ENCODE measurements around the gene RSPRY1. TPM values are rescaled to one million over a fixed set of nuclear protein-coding genes. Genes with fewer than 3 reads are reported as not detected.

Gene RSPRY1
- total and polyA plus RNA-seq, 2 of the 8 experiments (the other 6 are each of a cell fraction or from before 2014, with no cell fraction given) = 11.5 to 32.5 TPM

- Histone ChIP-seq H3K4me2 (ENCODE audit: insufficient read depth in 1 of 2, low read depth in 2 of 2, low read length in 2 of 2) (no peak overlapping the region), H2BK20ac (ENCODE audit: low read length) (no peak overlapping the region), H2BK12ac (ENCODE audit: low read depth, low read length) (no peak overlapping the region), H3K27me3 (replicated peaks in 1 of 4; ENCODE audit: control insufficient read depth in 3 of 4, extremely low read depth in 1 of 4, insufficient read depth in 3 of 4, low read length in 3 of 4) (no peaks in the 10 kb centered on the region), H2BK15ac (ENCODE audit: low read length) (no peak overlapping the region), H2AFZ (ENCODE audit: low read length) (no peak overlapping the region), H3K23ac (ENCODE audit: insufficient read length) (no peak overlapping the region), H3K4me1 (replicated peaks in 1 of 4; ENCODE audit: control insufficient read depth in 3 of 4, insufficient read depth in 4 of 4, low read length in 3 of 4) (no peaks in the 10 kb centered on the region), H3K79me2 (ENCODE audit: control insufficient read depth in 1 of 2, insufficient read depth in 2 of 2, low read length in 2 of 2) (no peaks in the 10 kb centered on the region), H3K18ac (ENCODE audit: extremely low read depth, low read length) (no peak overlapping the region), H2BK120ac (replicated peaks; ENCODE audit: low read depth, low read length) (no peak overlapping the region), H4K5ac (ENCODE audit: insufficient read length, low read depth, low read length) (no peak overlapping the region), H3K14ac (ENCODE audit: insufficient read length) (no peak overlapping the region), H3K27ac (ENCODE audit: low read depth, low read length) (no peak overlapping the region), H3K56ac (replicated peaks; ENCODE audit: insufficient read length, low read depth, low read length) (no peak overlapping the region), H4K8ac (ENCODE audit: extremely low read depth, insufficient read depth, low read length) (no peak overlapping the region), H2BK5ac (ENCODE audit: low read depth, low read length) (no peak overlapping the region), H3K9me3 (ENCODE audit: insufficient read depth in 2 of 2, low read depth in 1 of 2, low read length in 1 of 2) (no peaks in the 10 kb centered on the region), H3K23me2 (ENCODE audit: low read depth, low read length) (no peaks in the 10 kb centered on the region), H3K9ac (replicated peaks in 1 of 4; ENCODE audit: extremely low read depth in 1 of 4, low read depth in 3 of 4, low read length in 3 of 4) (no peak overlapping the region), H3K79me1 (ENCODE audit: low read depth, low read length) (no peaks in the 10 kb centered on the region), H3K4me3 (ENCODE audit: extremely low read depth in 1 of 4, insufficient read depth in 2 of 4, low read depth in 3 of 4, low read length in 4 of 4) (no peak overlapping the region), H4K20me1 (replicated peaks in 1 of 2; ENCODE audit: control insufficient read depth in 1 of 2, insufficient read depth in 2 of 2, low read length in 2 of 2) (peaks cover 0 to 1% of the 10 kb centered on the region in 2 experiments), H4K91ac (replicated peaks; ENCODE audit: insufficient read length, low read length) (no peak overlapping the region), H3K36me3 (ENCODE audit: control insufficient read depth in 2 of 4, insufficient read depth in 4 of 4, low read length in 3 of 4) (peaks cover 18 to 73% (median 60%) of the 10 kb centered on the region in 4 experiments), H2AK5ac (ENCODE audit: low read depth, low read length) (no peak overlapping the region), H3K4ac (replicated peaks; ENCODE audit: insufficient read length, low read depth, low read length) (no peak overlapping the region)
- 93% methylated on average over 7 of the region's 7 CpGs; no CpG with 5 or more reads in 1 of the 2 experiments for WGBS, 2 experiments (ENCODE audit: extremely low coverage in 1 of 2, insufficient coverage in 1 of 2, insufficient read length in 1 of 2, insufficient replicate concordance in 2 of 2, low coverage in 1 of 2, low lambda C conversion rate in 2 of 2, missing lambda C conversion rate in 1 of 2)
- POLR2A ChIA-PET (ENCODE audit: partially characterized antibody) = no interaction called here
- DNase-seq (ENCODE audit: low read depth in 1 of 2, low spot score in 2 of 2) = no peak
- CTCF ChIA-PET (ENCODE audit: partially characterized antibody) = interaction anchor here (0.7 to 1.9 kb wide), 2 partner anchors 82 to 85 kb away, joined by 4 to 10 read pairs; no protein-coding TSS in a partner anchor
- TF ChIP-seq KDM4A (IDR thresholded peaks at IDR 0.05; ENCODE audit: low read depth, low read length, severe bottlenecking) (no peak), SIX5 (IDR thresholded peaks at IDR 0.05; ENCODE audit: low read depth, low read length) (no peak), CBX5 (IDR thresholded peaks at IDR 0.05; ENCODE audit: low read depth, low read length) (no peak), ATF3 (IDR thresholded peaks at IDR 0.05; ENCODE audit: insufficient read depth, low read depth, low read length) (no peak), RFX5 (IDR thresholded peaks at IDR 0.05; ENCODE audit: borderline replicate concordance, low read depth, low read length) (no peak), SRF (IDR thresholded peaks at IDR 0.05; ENCODE audit: low read depth, low read length) (no peak), GTF2F1 (IDR thresholded peaks at IDR 0.05; ENCODE audit: borderline replicate concordance, low read depth, low read length) (no peak), NANOG (IDR thresholded peaks at IDR 0.05; ENCODE audit: insufficient read depth, low read depth, low read length, poor library complexity, severe bottlenecking) (no peak), ZNF274 (IDR thresholded peaks at IDR 0.05; ENCODE audit: borderline replicate concordance, extremely low read depth, low read length) (no peak)
- TF ChIP-seq, protein P1, sequence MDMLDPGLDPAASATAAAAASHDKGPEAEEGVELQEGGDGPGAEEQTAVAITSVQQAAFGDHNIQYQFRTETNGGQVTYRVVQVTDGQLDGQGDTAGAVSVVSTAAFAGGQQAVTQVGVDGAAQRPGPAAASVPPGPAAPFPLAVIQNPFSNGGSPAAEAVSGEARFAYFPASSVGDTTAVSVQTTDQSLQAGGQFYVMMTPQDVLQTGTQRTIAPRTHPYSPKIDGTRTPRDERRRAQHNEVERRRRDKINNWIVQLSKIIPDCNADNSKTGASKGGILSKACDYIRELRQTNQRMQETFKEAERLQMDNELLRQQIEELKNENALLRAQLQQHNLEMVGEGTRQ (IDR thresholded peaks at IDR 0.05; ENCODE audit: low read length) = no peak
- no peak for FAIRE-seq
Observed at GRCh38 chr16:57166951-57167350, 19.2 kb upstream of the RSPRY1 start.

Measured in H1 (cell line).